ENCODE measurements around the gene DENND5B.

Gene DENND5B

GRCh38 chr12:31590642-31591379 is at the start of gene DENND5B:
DENND5B (minus strand) TSS chr12:31591136; CDS start chr12:31590832, 304 bp downstream.
- TF ChIP-seq, protein P1, sequence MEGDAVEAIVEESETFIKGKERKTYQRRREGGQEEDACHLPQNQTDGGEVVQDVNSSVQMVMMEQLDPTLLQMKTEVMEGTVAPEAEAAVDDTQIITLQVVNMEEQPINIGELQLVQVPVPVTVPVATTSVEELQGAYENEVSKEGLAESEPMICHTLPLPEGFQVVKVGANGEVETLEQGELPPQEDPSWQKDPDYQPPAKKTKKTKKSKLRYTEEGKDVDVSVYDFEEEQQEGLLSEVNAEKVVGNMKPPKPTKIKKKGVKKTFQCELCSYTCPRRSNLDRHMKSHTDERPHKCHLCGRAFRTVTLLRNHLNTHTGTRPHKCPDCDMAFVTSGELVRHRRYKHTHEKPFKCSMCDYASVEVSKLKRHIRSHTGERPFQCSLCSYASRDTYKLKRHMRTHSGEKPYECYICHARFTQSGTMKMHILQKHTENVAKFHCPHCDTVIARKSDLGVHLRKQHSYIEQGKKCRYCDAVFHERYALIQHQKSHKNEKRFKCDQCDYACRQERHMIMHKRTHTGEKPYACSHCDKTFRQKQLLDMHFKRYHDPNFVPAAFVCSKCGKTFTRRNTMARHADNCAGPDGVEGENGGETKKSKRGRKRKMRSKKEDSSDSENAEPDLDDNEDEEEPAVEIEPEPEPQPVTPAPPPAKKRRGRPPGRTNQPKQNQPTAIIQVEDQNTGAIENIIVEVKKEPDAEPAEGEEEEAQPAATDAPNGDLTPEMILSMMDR (IDR thresholded peaks at IDR 0.05; ENCODE audit: insufficient read depth, missing control alignments): no peak
- DNase-seq (ENCODE audit: insufficient read length, low spot score) (peak; percentile 57), FAIRE-seq (no peak)

DNA sequence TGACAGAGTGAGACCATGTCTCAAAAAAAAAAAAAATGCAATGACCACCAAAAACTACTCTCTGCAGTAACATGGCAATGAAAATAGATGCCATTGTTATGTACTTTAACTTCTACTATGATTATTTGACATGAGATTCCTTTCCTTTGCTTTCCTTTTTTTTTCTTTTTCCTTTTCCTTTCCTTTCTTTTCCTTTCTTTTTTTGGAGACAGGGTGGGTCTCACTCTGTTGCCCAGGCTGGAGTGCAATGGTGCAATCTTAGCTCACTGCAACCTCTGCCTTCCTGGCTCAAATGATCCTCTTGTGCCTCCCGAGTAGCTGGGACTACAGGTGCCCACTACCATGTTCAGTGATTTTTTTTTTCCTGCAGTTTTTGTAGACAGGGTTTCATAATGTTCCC is 43.7 kb upstream of the DENND5B start:
- FAIRE-seq: no peak
- TF ChIP-seq, protein P1 (IDR thresholded peaks at IDR 0.05; ENCODE audit: insufficient read depth, missing control alignments): no peak
- DNase-seq (ENCODE audit: insufficient read length, low spot score): no peak

DNA sequence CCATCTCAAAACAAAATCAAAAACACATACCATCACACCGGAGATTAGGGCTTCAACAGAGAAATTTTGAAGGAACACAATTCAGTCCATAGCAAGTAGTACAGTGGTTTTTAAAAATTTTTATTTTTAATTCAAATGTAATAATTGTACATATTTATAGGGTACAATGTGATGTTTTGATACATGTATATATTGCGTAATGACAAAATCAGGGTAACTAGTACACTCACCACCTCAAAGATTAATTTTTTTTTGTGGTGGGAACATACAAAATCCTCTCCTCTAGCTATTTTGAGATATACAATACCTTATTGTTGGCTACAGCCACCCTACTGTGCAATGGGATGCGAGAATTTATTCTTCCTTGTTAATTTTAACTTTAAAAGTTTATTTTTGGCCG is 42.5 kb upstream of the DENND5B start:
- TF ChIP-seq, protein P1 (IDR thresholded peaks at IDR 0.05; ENCODE audit: insufficient read depth, missing control alignments): no peak
- DNase-seq (ENCODE audit: insufficient read length, low spot score): no peak
- no peak for FAIRE-seq

DNA sequence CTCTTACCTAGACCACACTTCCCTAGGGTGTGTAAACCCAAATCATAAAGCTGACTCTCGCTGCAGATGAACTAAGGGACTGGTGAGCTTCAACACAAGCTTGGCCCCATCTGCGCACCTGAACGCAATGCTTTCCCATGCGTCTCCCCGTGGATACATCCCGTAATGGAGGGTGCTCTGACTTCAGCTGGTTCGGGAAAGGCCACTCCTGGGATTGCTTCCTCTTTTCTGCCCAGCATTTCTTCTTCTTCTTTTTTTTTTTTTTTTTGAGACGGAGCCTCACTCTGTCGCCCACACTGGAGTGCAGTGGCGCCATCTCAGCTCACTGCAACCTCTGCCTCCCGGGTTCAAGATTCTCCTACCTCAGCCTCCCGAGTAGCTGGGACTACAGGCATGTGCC is 40.9 kb upstream of the DENND5B start:
- TF ChIP-seq, protein P1 (IDR thresholded peaks at IDR 0.05; ENCODE audit: insufficient read depth, missing control alignments): no peak
- DNase-seq (ENCODE audit: insufficient read length, low spot score) (no peak), FAIRE-seq (no peak)

DNA sequence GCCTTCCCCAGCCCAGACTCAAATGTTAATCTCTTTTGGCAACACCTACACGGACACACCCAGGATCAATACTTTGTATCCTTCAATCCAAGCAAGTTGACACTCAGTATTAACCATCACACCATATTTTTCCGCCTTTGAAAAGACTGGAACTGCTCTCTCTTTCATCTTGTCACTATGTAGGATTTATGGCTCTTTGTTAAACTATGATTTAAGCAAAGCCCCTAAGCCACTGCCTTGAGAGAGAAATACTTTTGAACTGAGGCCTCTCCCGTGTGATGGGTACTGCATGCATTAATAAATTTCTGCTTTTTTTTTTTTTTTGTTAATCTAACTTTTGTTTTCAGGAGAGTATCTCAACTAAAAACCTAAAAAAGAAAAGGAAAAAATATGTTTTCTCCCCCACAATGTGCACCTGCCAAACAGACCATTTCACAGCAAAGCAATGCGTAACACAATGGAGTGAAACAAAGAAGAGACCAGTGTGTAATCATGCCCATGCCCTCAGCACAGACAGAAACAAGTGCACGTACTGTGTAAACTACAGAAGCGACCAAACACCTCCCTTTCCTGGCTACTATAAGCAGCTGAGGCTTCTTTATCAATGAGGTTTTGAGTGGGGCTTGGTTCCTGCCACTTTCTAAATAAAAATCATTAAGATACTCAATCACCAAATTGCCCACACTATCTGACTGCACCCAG is 40.2 kb upstream of the DENND5B start:
- DNase-seq (ENCODE audit: insufficient read length, low spot score) (no peak), FAIRE-seq (no peak)
- TF ChIP-seq, protein P1 (IDR thresholded peaks at IDR 0.05; ENCODE audit: insufficient read depth, missing control alignments): no peak

- no peak for FAIRE-seq
- no peak for DNase-seq (ENCODE audit: insufficient read length, low spot score)
- TF ChIP-seq, protein P1 (IDR thresholded peaks at IDR 0.05; ENCODE audit: insufficient read depth, missing control alignments): no peak
Measured at GRCh38 chr12:31629756-31630732, 39.1 kb upstream of the DENND5B start.
